ENCODE measurements around the gene FCF1. TPM values are rescaled to one million over a fixed set of nuclear protein-coding genes. Genes with fewer than 3 reads are reported as not detected.
A peak's percentile ranks its signal among the peaks of the same experiment; 100 is the strongest.

Gene FCF1
- polyA plus RNA-seq, 1 donor = 41.3 TPM

DNA sequence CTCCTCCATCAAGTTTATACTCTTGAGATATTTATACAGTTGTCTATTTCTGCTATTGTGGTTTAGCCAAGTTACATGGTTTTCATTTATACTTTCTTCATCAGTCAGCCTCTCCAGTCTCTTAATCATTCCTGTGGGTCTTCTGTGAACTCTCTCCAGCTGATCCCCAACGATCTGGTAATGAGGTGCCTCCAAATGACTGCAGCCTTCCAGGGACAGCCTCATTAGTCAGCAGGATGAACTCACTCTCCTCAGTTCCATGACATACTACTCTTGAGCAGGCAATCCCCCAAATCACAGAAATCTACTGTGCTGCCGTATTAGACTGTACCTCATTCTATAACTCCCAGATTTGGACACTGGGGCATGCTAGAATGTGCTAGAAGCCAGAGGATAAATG lies 15.4 kb upstream of the FCF1 start:
- no CpG with 5 or more reads among the region's 2 CpGs for WGBS (ENCODE audit: insufficient coverage, low lambda C conversion rate)

DNA sequence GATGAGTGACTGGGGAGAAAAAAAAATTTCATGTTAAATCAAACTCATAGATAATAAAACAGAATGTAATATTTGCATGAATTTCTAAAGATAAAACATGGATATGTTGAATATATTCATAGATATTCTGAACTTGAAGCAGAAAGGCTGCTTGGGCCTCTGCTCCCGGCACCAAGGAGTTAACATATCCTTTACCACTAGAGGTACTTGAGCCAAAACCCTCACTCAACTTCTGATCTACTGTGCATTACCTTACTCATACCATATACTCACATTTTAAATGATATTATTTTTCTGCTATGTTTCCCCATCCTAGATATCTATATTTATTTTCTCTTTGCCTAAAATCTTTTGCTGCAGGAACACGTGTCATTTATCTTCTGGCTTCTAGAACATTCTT lies 15.0 kb upstream of the FCF1 start:
- no peak for DNase-seq
- no peaks in the 10 kb centered on the region for H3K4me1 ChIP-seq (ENCODE audit: control insufficient read depth, insufficient read depth, low read length)
- no peak overlapping the region for H3K4me3 ChIP-seq (ENCODE audit: low read length)
- no peaks in the 10 kb centered on the region for H3K27me3 ChIP-seq (ENCODE audit: control insufficient read depth, insufficient read depth, low read length)
- peaks cover 11% of the 10 kb centered on the region for H3K36me3 ChIP-seq (ENCODE audit: control insufficient read depth, insufficient read depth, low read length)
- peaks cover 3% of the 10 kb centered on the region for H3K9me3 ChIP-seq (ENCODE audit: control insufficient read depth, low read depth, low read length)
- 100% methylated on average over 1 of the region's 2 CpGs for WGBS (ENCODE audit: insufficient coverage, low lambda C conversion rate)
- H3K27ac ChIP-seq (ENCODE audit: low read length) = no peak overlapping the region

More for the DNA sequence above, 15.4 kb upstream of the FCF1 start:
- Histone ChIP-seq H3K36me3 (ENCODE audit: control insufficient read depth, insufficient read depth, low read length) (peaks cover 11% of the 10 kb centered on the region), H3K9me3 (ENCODE audit: control insufficient read depth, low read depth, low read length) (peaks cover 3% of the 10 kb centered on the region), H3K4me3 (ENCODE audit: low read length) (no peak overlapping the region), H3K27ac (ENCODE audit: low read length) (no peak overlapping the region), H3K27me3 (ENCODE audit: control insufficient read depth, insufficient read depth, low read length) (no peaks in the 10 kb centered on the region), H3K4me1 (ENCODE audit: control insufficient read depth, insufficient read depth, low read length) (no peaks in the 10 kb centered on the region)
- no peak for DNase-seq

DNA sequence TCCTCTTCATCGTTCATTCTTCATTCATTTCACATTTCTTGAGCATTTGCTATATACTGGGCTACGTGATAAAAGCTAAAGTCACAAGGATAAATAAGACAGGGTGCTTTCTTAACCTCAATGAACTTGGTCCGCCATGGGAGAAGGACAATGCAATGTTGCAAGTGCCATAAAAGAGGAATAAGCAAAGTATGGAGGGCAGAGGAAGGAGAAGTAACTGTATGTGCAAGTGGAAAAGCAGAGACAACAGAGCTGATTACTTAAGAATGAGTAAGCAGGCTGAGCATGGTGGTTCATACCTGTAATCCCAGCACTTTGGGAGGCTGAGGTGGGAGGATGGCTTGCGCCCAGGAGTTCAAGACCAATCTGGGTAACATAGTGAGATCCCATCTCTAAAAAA lies 14.5 kb upstream of the FCF1 start:
- no peaks in the 10 kb centered on the region for H3K4me1 ChIP-seq (ENCODE audit: control insufficient read depth, insufficient read depth, low read length)
- no peak overlapping the region for H3K27ac ChIP-seq (ENCODE audit: low read length)
- no peak for DNase-seq
- 100% methylated on average over 3 of the region's 4 CpGs for WGBS (ENCODE audit: insufficient coverage, low lambda C conversion rate)
- no peak overlapping the region for H3K4me3 ChIP-seq (ENCODE audit: low read length)
- no peaks in the 10 kb centered on the region for H3K27me3 ChIP-seq (ENCODE audit: control insufficient read depth, insufficient read depth, low read length)
- H3K9me3 ChIP-seq (ENCODE audit: control insufficient read depth, low read depth, low read length) = peaks cover 3% of the 10 kb centered on the region
- H3K36me3 ChIP-seq (ENCODE audit: control insufficient read depth, insufficient read depth, low read length) = peaks cover 11% of the 10 kb centered on the region

DNA sequence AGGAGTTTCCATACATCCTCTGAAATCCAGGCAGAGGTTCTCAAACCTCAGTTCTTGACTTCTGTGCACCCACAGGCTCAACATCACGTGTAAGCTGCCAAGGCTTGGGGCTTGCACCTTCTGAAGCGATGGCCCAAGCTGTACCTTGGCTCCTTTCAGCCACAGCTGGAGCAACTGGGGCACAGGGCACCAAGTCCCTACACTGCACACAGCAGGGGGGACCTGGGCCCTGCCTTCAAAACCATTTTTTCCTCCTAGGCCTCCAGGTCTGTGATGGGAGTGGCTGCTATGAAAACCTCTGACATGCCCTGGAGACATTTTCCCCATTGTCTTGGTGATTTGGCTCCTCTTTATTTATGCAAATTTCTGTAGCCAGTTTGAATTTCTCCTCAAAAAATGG lies 10.7 kb upstream of the FCF1 start:
- Histone ChIP-seq H3K27ac (ENCODE audit: low read length) (no peak overlapping the region), H3K9me3 (ENCODE audit: control insufficient read depth, low read depth, low read length) (peaks cover 3% of the 10 kb centered on the region), H3K4me1 (ENCODE audit: control insufficient read depth, insufficient read depth, low read length) (no peaks in the 10 kb centered on the region), H3K27me3 (ENCODE audit: control insufficient read depth, insufficient read depth, low read length) (no peaks in the 10 kb centered on the region), H3K4me3 (ENCODE audit: low read length) (no peak overlapping the region), H3K36me3 (ENCODE audit: control insufficient read depth, insufficient read depth, low read length) (peaks cover 11% of the 10 kb centered on the region)
- WGBS (ENCODE audit: insufficient coverage, low lambda C conversion rate) = no CpG with 5 or more reads among the region's 2 CpGs
- no peak for DNase-seq

DNA sequence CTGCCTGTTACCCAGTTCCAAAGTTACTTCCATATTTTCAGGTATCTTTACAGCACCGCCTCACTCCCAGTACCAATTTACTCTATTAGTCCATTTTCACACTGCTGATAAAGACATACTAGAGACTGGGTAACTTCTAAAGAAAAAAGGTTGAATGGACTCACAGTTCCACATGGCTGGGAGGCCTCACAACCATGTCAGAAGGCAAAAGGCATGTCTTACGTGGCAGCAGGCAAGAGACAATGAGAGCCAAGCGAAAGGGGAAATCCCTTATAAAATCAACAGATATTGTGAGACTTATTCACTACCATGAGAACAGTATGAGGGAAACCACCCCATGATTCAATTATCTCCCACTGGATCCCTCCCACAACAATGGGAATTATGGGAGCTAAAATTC lies 9.9 kb upstream of the FCF1 start:
- Histone ChIP-seq H3K36me3 (ENCODE audit: control insufficient read depth, insufficient read depth, low read length) (peaks cover 7% of the 10 kb centered on the region), H3K4me1 (ENCODE audit: control insufficient read depth, insufficient read depth, low read length) (no peaks in the 10 kb centered on the region), H3K27ac (ENCODE audit: low read length) (no peak overlapping the region), H3K4me3 (ENCODE audit: low read length) (no peak overlapping the region), H3K27me3 (ENCODE audit: control insufficient read depth, insufficient read depth, low read length) (no peaks in the 10 kb centered on the region), H3K9me3 (ENCODE audit: control insufficient read depth, low read depth, low read length) (peaks cover 3% of the 10 kb centered on the region)
- DNase-seq = no peak
- WGBS (ENCODE audit: insufficient coverage, low lambda C conversion rate) = 100% methylated on average over 2 of the region's 3 CpGs

DNA sequence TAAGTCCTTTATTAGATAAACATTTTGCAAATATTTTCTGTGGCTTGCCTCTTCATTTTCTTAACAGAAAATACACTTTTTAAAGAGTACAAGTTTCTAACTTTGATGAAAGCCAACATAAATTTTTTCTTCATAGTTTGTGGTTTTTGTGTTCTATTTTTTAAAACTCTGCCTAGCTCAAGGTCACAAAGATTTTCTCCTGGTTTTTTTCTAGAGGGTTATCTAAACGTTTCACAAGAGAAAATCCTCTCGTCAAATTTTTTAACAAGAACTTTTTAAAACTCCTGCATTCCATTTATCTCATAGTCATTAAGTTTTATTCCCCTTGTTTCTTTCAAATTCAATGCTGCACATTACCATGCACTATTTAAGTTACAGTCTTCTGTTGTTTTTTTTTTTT lies 8.3 kb upstream of the FCF1 start:
- no peak overlapping the region for H3K4me3 ChIP-seq (ENCODE audit: low read length)
- no peak for DNase-seq
- peaks cover 3% of the 10 kb centered on the region for H3K36me3 ChIP-seq (ENCODE audit: control insufficient read depth, insufficient read depth, low read length)
- 56% methylated on average over 2 of the region's 2 CpGs for WGBS (ENCODE audit: insufficient coverage, low lambda C conversion rate)
- H3K4me1 ChIP-seq (ENCODE audit: control insufficient read depth, insufficient read depth, low read length) = no peaks in the 10 kb centered on the region
- no peaks in the 10 kb centered on the region for H3K27me3 ChIP-seq (ENCODE audit: control insufficient read depth, insufficient read depth, low read length)
- H3K27ac ChIP-seq (ENCODE audit: low read length) = no peak overlapping the region
- H3K9me3 ChIP-seq (ENCODE audit: control insufficient read depth, low read depth, low read length) = peaks cover 3% of the 10 kb centered on the region

DNA sequence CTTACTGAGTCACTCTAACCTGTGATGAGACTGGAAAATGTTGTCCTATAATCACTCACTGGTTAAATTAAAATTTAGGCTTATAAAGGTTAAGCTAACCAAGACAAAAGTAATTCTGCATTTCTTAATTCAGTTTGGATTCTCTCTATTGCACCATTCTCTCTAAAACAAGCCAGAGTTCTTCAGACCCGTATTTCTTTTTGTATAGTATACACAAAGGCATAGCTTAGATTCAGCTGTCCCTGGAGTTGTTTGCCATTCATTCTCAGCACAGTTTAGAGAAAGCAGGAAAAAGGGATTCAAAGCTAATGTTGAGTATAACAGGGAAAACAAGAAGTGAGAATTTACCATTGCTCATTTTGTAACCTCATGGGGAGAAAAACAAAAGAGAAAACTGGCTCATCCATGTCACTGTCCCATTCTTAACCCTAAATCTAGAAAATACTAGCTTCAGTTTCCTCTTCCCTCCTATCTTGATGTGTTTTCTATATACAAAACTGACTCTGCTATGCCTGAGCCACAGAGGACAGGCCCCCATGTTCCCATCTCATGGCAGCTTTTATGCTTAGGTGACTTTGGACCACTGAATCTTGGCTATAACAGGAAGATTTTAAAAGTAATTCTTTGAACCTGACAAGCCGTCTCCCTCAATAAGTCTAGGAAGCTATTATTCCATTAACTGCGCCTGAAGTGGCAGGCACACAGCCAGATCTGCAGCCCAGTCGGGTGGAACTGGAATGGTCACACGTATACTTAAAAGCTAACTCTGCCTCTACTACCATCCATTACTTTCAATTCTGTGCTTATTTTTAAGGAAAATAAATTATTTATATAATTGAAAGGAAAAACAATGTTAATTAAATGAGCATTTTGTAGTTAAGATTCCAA lies 7.1 kb upstream of the FCF1 start:
- Histone ChIP-seq H3K36me3 (ENCODE audit: control insufficient read depth, insufficient read depth, low read length) (peaks cover 1% of the 10 kb centered on the region), H3K4me1 (ENCODE audit: control insufficient read depth, insufficient read depth, low read length) (no peaks in the 10 kb centered on the region), H3K27ac (ENCODE audit: low read length) (no peak overlapping the region), H3K9me3 (ENCODE audit: control insufficient read depth, low read depth, low read length) (peaks cover 3% of the 10 kb centered on the region), H3K4me3 (ENCODE audit: low read length) (no peak overlapping the region), H3K27me3 (ENCODE audit: control insufficient read depth, insufficient read depth, low read length) (no peaks in the 10 kb centered on the region)
- DNase-seq = no peak
- WGBS (ENCODE audit: insufficient coverage, low lambda C conversion rate) = 90% methylated on average over 2 of the region's 5 CpGs

DNA sequence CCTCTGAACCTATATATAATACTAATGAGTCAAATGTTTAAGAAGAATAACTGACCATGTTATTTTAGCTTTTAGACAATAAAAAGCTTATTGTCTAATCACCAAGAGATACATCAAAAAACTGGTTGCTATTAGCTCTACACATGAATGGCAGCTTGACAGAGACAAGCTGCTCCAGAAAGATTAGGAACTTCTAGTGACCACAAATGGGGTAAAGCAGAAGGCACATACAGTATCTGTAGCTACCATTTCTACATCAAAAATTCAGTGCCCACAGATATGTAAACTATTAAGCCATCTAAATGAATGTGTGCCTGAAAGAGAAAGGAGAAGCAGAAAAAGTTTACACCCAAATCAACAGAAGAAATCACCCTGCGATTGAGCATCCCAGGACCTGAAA lies 2.5 kb upstream of the FCF1 start:
- no peak overlapping the region for H3K27ac ChIP-seq (ENCODE audit: low read length)
- H3K4me3 ChIP-seq (ENCODE audit: low read length) = no peak overlapping the region
- no peaks in the 10 kb centered on the region for H3K27me3 ChIP-seq (ENCODE audit: control insufficient read depth, insufficient read depth, low read length)
- WGBS (ENCODE audit: insufficient coverage, low lambda C conversion rate) = no CpG with 5 or more reads among the region's 1 CpG
- peaks cover 2% of the 10 kb centered on the region for H3K36me3 ChIP-seq (ENCODE audit: control insufficient read depth, insufficient read depth, low read length)
- peaks cover 12% of the 10 kb centered on the region for H3K4me1 ChIP-seq (ENCODE audit: control insufficient read depth, insufficient read depth, low read length)
- DNase-seq = no peak
- no peaks in the 10 kb centered on the region for H3K9me3 ChIP-seq (ENCODE audit: control insufficient read depth, low read depth, low read length)

DNA sequence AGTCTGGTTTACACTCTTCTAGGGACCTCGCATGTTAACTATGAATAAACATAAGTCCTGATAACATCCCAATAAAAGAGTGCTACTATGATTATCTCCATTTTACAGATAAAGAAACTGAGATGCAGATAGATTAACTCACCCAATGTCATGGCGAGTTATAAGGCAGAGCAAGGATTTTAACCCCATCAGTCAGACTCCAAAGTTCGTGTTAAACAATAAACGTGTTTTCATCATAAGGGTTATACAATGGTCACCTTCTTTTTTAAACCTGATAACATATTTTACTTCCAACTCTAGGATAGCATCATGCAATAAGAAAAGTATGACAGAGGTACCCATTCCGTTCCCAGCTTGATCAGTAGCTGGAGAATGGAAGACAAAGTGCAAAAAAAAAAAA lies 1.3 kb upstream of the FCF1 start:
- Histone ChIP-seq H3K36me3 (ENCODE audit: control insufficient read depth, insufficient read depth, low read length) (peaks cover 7% of the 10 kb centered on the region), H3K9me3 (ENCODE audit: control insufficient read depth, low read depth, low read length) (no peaks in the 10 kb centered on the region), H3K27me3 (ENCODE audit: control insufficient read depth, insufficient read depth, low read length) (no peaks in the 10 kb centered on the region), H3K27ac (ENCODE audit: low read length) (no peak overlapping the region), H3K4me3 (ENCODE audit: low read length) (no peak overlapping the region), H3K4me1 (ENCODE audit: control insufficient read depth, insufficient read depth, low read length) (peaks cover 12% of the 10 kb centered on the region)
- DNase-seq = peak; percentile 7 to 51
- WGBS (ENCODE audit: insufficient coverage, low lambda C conversion rate) = 11% methylated on average over 2 of the region's 5 CpGs

DNA sequence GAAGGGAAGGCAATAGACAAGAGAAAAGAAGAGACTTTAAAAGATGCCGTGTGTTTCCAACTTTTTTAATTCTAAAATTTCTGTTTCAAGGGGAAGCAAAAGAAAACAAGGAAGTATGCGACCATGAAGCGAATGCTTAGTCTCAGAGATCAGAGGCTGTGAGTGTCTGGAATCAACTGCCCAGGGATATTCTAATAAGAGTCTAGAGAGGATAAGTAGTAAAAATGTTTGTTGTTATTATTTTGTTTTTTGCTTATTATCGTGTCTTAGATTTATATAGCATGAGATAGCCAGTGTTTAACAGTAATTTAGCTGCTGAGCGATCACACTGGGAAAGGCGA lies 421 bp downstream of the FCF1 start:
- WGBS (ENCODE audit: insufficient coverage, low lambda C conversion rate) = 0% methylated on average over 1 of the region's 6 CpGs
- Histone ChIP-seq H3K4me3 (ENCODE audit: low read length) (peak overlapping the region; percentile 99), H3K9me3 (ENCODE audit: control insufficient read depth, low read depth, low read length) (no peaks in the 10 kb centered on the region), H3K27me3 (ENCODE audit: control insufficient read depth, insufficient read depth, low read length) (no peaks in the 10 kb centered on the region), H3K36me3 (ENCODE audit: control insufficient read depth, insufficient read depth, low read length) (peaks cover 22% of the 10 kb centered on the region), H3K27ac (ENCODE audit: low read length) (peak overlapping the region; percentile 58), H3K4me1 (ENCODE audit: control insufficient read depth, insufficient read depth, low read length) (peaks cover 12% of the 10 kb centered on the region)
- DNase-seq = no peak

DNA sequence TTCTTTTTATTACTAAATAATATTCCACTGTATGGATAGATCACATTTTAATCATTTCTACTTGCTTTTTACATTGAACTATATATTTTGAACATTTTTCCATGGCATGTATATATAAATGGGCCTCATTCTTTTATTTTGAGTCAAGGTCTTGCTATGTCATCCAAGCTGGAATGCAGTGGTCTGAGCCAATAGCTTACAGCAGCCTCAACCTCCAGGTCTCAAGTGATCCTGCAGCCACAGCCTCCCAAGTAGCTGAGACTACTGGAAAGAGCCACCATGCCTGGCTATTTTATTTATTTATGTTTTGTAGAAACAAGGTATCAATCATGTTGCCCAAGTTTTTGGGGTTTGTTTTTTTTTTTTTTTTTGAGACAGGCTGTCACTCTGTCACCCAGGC lies 7.6 kb downstream of the FCF1 start:
- Histone ChIP-seq H3K27ac (ENCODE audit: low read length) (no peak overlapping the region), H3K4me3 (ENCODE audit: low read length) (no peak overlapping the region), H3K27me3 (ENCODE audit: control insufficient read depth, insufficient read depth, low read length) (no peaks in the 10 kb centered on the region), H3K9me3 (ENCODE audit: control insufficient read depth, low read depth, low read length) (no peaks in the 10 kb centered on the region), H3K4me1 (ENCODE audit: control insufficient read depth, insufficient read depth, low read length) (no peaks in the 10 kb centered on the region), H3K36me3 (ENCODE audit: control insufficient read depth, insufficient read depth, low read length) (peaks cover 46% of the 10 kb centered on the region)
- DNase-seq = no peak

Measured in large intestine (tissue), 3 donors.